ENCODE data around the gene EPHA8. TPM values are rescaled to one million over a fixed set of nuclear protein-coding genes. Genes with fewer than 3 reads are reported as not detected.

The EPHA8 gene
- total and polyA plus RNA-seq, 9 of the 15 experiments (the other 6 are each of a cell fraction or from before 2014, with no cell fraction given), result not detected

DNA sequence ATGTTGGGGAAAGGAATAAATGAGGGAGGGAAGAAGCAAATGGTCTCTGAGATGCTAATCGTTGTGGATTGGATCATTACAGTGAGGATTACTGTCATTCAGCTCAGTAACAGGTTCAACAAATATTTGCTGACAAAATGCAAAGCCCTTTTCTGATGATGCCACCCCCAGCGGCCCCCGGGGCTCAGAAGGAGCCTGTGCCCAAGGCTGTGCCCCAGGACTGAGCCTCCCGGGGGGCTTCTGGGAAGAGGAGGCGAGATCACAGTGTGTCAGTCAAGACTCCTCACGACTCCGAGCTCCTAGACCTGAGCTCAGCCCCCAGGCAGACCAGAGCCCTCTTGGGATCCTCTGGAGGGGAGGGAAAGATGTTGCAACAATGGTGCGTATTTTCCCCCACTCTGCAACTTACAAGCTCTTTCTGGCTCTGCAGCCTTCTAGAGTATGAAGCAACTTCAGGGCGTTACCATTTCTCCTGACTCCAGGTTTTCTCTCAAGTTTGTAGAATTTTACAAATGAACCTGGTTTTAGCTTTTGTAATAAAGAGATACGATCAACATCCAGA is 20.8 kb downstream of the EPHA8 start:
- no peak overlapping the region for H3K9ac ChIP-seq (ENCODE audit: insufficient read depth in 1 of 2, low read depth in 2 of 2, low read length in 2 of 2)
- peaks cover 27 to 81% of the 10 kb centered on the region in 2 experiments; a peak in 4 of 5 replicates for H3K27me3 ChIP-seq (ENCODE audit: control insufficient read depth in 2 of 2, insufficient read depth in 2 of 2, low read length in 2 of 2)
- DNase-seq (ENCODE audit: extremely low read depth in 1 of 4, low spot score in 3 of 4), result no peak
- H3K9me3 ChIP-seq (replicated peaks; ENCODE audit: control insufficient read depth, insufficient read depth, low read depth, low read length), result peaks cover 3% of the 10 kb centered on the region
- peaks cover 0 to 8% of the 10 kb centered on the region in 2 experiments; a peak in 1 of 5 replicates for H3K4me1 ChIP-seq (replicated peaks in 1 of 2; ENCODE audit: control insufficient read depth in 2 of 2, insufficient read depth in 2 of 2, low read length in 2 of 2)
- no peak for FAIRE-seq
- no peak overlapping the region for H3K4me3 ChIP-seq
- no peaks in the 10 kb centered on the region for H3K36me3 ChIP-seq (ENCODE audit: control insufficient read depth, insufficient read depth, low read length)
- ATAC-seq, result no peak
- no peaks in the 10 kb centered on the region for H3K9me1 ChIP-seq (ENCODE audit: control insufficient read depth, insufficient read depth, low read length)
- TF ChIP-seq PTRF (tag; IDR thresholded peaks at IDR 0.05) (no peak), ZNF395 (CRISPR knock-in tag; IDR thresholded peaks at IDR 0.05) (no peak), MEF2A (IDR thresholded peaks at IDR 0.05; ENCODE audit: control insufficient read depth, low read depth, low read length) (no peak), CEBPG (CRISPR knock-in tag; IDR thresholded peaks at IDR 0.05) (peak; percentile 28; the same call in 1 of the 2 replicates), CEBPG (tag; conservative IDR thresholded peaks at IDR 0.05 in 1 of 2, IDR thresholded peaks at IDR 0.05 in 1 of 2) (peak in 1 of 2 experiments; percentile 66; a peak in 2 of 4 replicates), HMG20B (CRISPR knock-in tag; IDR thresholded peaks at IDR 0.05) (no peak), CEBPB (tag; IDR thresholded peaks at IDR 0.05) (peak; percentile 64; the same call in 1 of the 2 replicates)
- no peaks in the 10 kb centered on the region for H3K79me2 ChIP-seq (ENCODE audit: control insufficient read depth, insufficient read depth, low read length)
- no peak overlapping the region for H2AFZ ChIP-seq (ENCODE audit: low read depth, low read length)
- BruUV-seq (replicated peaks), result no TSS peak
- POLR2A ChIA-PET, result interaction anchor here (0.6 to 1.7 kb wide), 4 partner anchors 9 to 37 kb away, joined by 3 to 6 read pairs (median 4); no protein-coding TSS in a partner anchor
- H3K4me2 ChIP-seq (ENCODE audit: insufficient read depth, low read length), result no peak overlapping the region
- in situ Hi-C loops (cut with MboI) (no loop called here), intact Hi-C loops (cut with micrococcal nuclease) (no loop called here)
- peaks cover 19% of the 10 kb centered on the region for H4K20me1 ChIP-seq (replicated peaks; ENCODE audit: control insufficient read depth, insufficient read depth, low read length)
- 0% methylated on average over 10 of the region's 10 CpGs for WGBS (ENCODE audit: insufficient coverage, low coverage, missing lambda C conversion rate)
- H3K27ac ChIP-seq (ENCODE audit: extremely low read depth, low read depth, low read length), result no peak overlapping the region
- CTCF ChIA-PET (ENCODE audit: low intra/inter-chr PET ratio), result no interaction called here

Measured in K562 (cell line).